ENCODE results near the gene ANKRD6. TPM values are rescaled to one million over a fixed set of nuclear protein-coding genes. Genes with fewer than 3 reads are reported as not detected.

ANKRD6 gene
- total RNA-seq, 1 experiment from 2014 or later: 25.4 TPM

DNA sequence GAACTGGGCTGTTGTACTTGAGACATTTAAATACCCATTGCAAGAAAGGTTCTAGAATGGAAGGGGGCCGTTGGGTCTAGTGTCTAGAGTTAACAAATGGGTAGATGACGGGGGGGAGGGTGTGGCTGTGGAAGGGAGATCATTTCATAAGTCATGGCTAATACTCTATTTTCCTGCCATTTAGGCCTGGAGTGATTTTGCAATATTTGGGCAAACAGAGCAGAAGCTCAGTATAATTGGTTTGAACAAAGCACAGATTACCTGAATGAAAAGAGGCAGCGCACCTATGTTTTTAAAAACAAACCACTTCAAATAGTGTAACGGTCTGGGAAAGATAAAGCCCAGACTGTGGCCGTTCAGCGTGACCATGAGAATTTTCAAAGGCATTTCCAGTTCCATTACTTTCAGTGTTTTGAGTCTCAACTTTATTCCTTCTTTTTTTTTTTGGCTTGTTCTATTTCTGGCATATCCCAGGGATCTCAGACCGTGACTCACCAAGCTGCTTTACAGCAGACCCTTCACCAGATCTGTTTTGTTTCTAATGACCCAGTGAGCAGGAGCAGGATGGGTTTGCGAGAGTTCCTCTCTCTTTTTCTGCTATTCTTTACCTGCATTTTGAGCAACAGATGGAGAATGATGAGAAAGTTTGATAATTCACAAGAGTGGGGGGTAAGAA lies 131.9 kb downstream of the ANKRD6 start:
- BruUV-seq (replicated peaks): no TSS peak
- H3K4me3 ChIP-seq (ENCODE audit: low read depth, low read length, poor library complexity, severe bottlenecking): no peak overlapping the region
- no peaks in the 10 kb centered on the region for H3K27me3 ChIP-seq (replicated peaks; ENCODE audit: insufficient read depth, low read depth, low read length, poor library complexity)
- peaks cover 3% of the 10 kb centered on the region for H3K4me1 ChIP-seq (ENCODE audit: insufficient read depth, low read length, poor library complexity, severe bottlenecking)
- no peaks in the 10 kb centered on the region for H3K9me3 ChIP-seq (ENCODE audit: low read depth, low read length, poor library complexity, severe bottlenecking)
- ChIA-PET POLR2A (ENCODE audit: low non-redundant PET) (no interaction called here), CTCF (no interaction called here)
- intact Hi-C loops (cut with micrococcal nuclease; ENCODE audit: unreplicated experiment): no loop called here
- no peaks in the 10 kb centered on the region for H3K36me3 ChIP-seq (ENCODE audit: insufficient read depth, low read length, poor library complexity, severe bottlenecking)
- TF ChIP-seq, protein P1, sequence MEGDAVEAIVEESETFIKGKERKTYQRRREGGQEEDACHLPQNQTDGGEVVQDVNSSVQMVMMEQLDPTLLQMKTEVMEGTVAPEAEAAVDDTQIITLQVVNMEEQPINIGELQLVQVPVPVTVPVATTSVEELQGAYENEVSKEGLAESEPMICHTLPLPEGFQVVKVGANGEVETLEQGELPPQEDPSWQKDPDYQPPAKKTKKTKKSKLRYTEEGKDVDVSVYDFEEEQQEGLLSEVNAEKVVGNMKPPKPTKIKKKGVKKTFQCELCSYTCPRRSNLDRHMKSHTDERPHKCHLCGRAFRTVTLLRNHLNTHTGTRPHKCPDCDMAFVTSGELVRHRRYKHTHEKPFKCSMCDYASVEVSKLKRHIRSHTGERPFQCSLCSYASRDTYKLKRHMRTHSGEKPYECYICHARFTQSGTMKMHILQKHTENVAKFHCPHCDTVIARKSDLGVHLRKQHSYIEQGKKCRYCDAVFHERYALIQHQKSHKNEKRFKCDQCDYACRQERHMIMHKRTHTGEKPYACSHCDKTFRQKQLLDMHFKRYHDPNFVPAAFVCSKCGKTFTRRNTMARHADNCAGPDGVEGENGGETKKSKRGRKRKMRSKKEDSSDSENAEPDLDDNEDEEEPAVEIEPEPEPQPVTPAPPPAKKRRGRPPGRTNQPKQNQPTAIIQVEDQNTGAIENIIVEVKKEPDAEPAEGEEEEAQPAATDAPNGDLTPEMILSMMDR (conservative IDR thresholded peaks at IDR 0.05; ENCODE audit: low read depth, low read length): no peak
- TF ChIP-seq EZH2 (IDR thresholded peaks at IDR 0.05; ENCODE audit: borderline replicate concordance, low read depth, low read length, poor library complexity, severe bottlenecking): no peak
- no peak overlapping the region for H3K27ac ChIP-seq (ENCODE audit: low read depth, low read length, poor library complexity, severe bottlenecking)
- DNase-seq (ENCODE audit: low spot score): no peak

DNA sequence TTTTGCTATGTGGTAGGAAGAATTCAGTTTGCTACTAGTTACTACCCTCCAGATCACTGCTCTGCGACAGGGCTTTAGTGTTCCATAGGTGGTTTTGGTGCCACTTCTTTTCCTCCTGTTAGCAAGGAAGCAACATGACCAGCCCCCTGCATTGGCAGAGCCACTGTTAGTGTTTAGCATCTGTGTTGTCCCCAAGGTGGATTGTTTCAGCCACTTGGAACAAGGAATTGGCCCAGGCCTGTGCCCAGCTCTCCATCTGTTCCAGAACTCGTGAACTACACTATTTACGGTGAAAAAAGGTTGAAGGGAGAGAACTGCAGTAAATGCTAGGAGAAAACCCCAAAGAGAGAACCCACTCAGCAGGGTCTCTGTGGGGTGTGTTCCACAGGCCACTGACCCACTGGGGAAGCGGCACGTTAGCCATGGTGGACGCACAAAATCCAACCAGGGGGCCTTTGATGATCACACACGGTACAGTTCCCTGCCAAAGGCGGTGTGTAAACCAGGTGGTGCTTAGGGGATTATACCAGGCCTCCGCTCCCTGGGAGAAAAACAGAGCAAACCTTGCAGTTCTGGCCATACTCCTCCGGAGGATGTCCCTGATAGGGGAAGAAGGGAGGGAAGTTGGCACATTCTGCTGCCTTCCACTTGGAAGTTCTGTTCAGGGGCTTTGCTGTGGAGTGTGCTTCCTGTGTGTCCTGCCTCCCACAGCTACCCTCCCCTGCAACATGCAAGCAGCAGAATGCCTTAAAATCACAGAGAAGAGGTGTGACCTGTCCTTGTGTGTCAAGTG lies 133.3 kb downstream of the ANKRD6 start:
- no peak overlapping the region for H3K27ac ChIP-seq (ENCODE audit: low read depth, low read length, poor library complexity, severe bottlenecking)
- TF ChIP-seq, protein P1 (conservative IDR thresholded peaks at IDR 0.05; ENCODE audit: low read depth, low read length): no peak
- TF ChIP-seq EZH2 (IDR thresholded peaks at IDR 0.05; ENCODE audit: borderline replicate concordance, low read depth, low read length, poor library complexity, severe bottlenecking): no peak
- H3K9me3 ChIP-seq (ENCODE audit: low read depth, low read length, poor library complexity, severe bottlenecking): no peaks in the 10 kb centered on the region
- intact Hi-C loops (cut with micrococcal nuclease; ENCODE audit: unreplicated experiment): no loop called here
- no TSS peak for BruUV-seq (replicated peaks)
- POLR2A ChIA-PET (ENCODE audit: low non-redundant PET): no interaction called here
- CTCF ChIA-PET: no interaction called here
- H3K4me3 ChIP-seq (ENCODE audit: low read depth, low read length, poor library complexity, severe bottlenecking): no peak overlapping the region
- no peak for DNase-seq (ENCODE audit: low spot score)
- no peaks in the 10 kb centered on the region for H3K36me3 ChIP-seq (ENCODE audit: insufficient read depth, low read length, poor library complexity, severe bottlenecking)
- no peaks in the 10 kb centered on the region for H3K27me3 ChIP-seq (replicated peaks; ENCODE audit: insufficient read depth, low read depth, low read length, poor library complexity)
- peaks cover 3% of the 10 kb centered on the region for H3K4me1 ChIP-seq (ENCODE audit: insufficient read depth, low read length, poor library complexity, severe bottlenecking)

DNA sequence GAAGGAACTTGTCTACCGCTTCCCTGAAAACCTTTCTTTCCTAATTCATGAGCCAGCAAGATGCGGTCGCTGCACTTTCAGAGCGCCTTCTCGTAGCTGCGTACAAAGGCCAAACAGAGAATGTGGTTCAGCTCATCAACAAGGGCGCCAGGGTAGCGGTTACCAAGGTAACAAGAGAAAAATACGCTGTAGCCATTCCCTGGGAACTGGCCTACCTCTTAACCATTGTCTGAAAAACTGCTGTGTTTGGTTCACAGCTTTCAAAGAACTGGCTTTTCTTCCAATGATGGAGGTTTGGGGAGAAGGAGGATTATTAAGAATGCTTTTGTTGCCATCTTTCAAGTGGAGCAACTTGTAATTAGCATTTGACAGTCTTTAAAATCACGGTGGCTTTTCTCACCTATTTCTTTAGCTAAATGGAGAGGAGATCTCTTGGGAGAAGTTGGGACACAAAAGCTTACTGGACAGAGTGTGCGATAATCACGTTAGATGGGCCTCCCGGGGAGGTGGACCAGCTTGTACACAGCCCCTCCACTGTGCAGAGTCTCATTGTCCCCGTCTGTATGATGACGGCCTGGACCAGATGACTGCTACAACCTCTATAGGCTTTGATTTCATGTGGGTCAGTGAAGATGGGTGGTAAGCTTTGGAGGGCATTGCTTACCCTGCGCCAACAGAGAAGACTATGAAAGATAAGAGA lies 134.1 kb downstream of the ANKRD6 start:
- Histone ChIP-seq H3K9me3 (ENCODE audit: low read depth, low read length, poor library complexity, severe bottlenecking) (no peaks in the 10 kb centered on the region), H3K36me3 (ENCODE audit: insufficient read depth, low read length, poor library complexity, severe bottlenecking) (no peaks in the 10 kb centered on the region), H3K27me3 (replicated peaks; ENCODE audit: insufficient read depth, low read depth, low read length, poor library complexity) (no peaks in the 10 kb centered on the region), H3K4me1 (ENCODE audit: insufficient read depth, low read length, poor library complexity, severe bottlenecking) (peaks cover 3% of the 10 kb centered on the region), H3K27ac (ENCODE audit: low read depth, low read length, poor library complexity, severe bottlenecking) (no peak overlapping the region), H3K4me3 (ENCODE audit: low read depth, low read length, poor library complexity, severe bottlenecking) (no peak overlapping the region)
- CTCF ChIA-PET: no interaction called here
- POLR2A ChIA-PET (ENCODE audit: low non-redundant PET): no interaction called here
- intact Hi-C loops (cut with micrococcal nuclease; ENCODE audit: unreplicated experiment): no loop called here
- no TSS peak for BruUV-seq (replicated peaks)
- no peak for DNase-seq (ENCODE audit: low spot score)
- no peak for TF ChIP-seq EZH2 (IDR thresholded peaks at IDR 0.05; ENCODE audit: borderline replicate concordance, low read depth, low read length, poor library complexity, severe bottlenecking)
- TF ChIP-seq, protein P1 (conservative IDR thresholded peaks at IDR 0.05; ENCODE audit: low read depth, low read length): no peak

All from A673 (cell line).